NT2/D1 (cell line): ENCODE data around the gene DMRTC2.

Experiments
- DNase-seq: peaks from one replicate; pipeline ENCODE4 v3.0.0-alpha.2; 2011; ENCODE audit warnings: low read depth, low spot score
- H3K27me3 ChIP-seq: 2 replicates; pipeline ENCODE4 v1.6.0; 2011; ENCODE audit warnings: mild to moderate bottlenecking; ENCODE audit not compliant: insufficient read length, insufficient read depth
- H3K36me3 ChIP-seq: 2 replicates; pipeline ENCODE4 v1.6.1; 2011; ENCODE audit warnings: mild to moderate bottlenecking, low read length, mixed read lengths; ENCODE audit not compliant: insufficient read depth, insufficient read length
- H3K4me1 ChIP-seq: 2 replicates; pipeline ENCODE4 v1.5.1; 2011; ENCODE audit not compliant: insufficient read depth, insufficient read length
- H3K4me3 ChIP-seq: 2 replicates; pipeline ENCODE4 v1.5.1; 2011; ENCODE audit warnings: low read depth; ENCODE audit not compliant: insufficient read length
- H3K9ac ChIP-seq: 2 replicates; pipeline ENCODE4 v1.6.0; 2011; ENCODE audit warnings: low read depth; ENCODE audit not compliant: insufficient read length
- H3K9me3 ChIP-seq: 2 replicates; pipeline ENCODE4 v1.5.1; 2011; ENCODE audit warnings: mild to moderate bottlenecking, low read length; ENCODE audit not compliant: insufficient read depth
- SUZ12 ChIP-seq: IDR thresholded peaks from 2 replicates; pipeline ENCODE4 v1.6.1; 2011; ENCODE audit not compliant: insufficient read length, insufficient read depth; ENCODE audit errors: extremely low read depth
- YY1 ChIP-seq: IDR thresholded peaks from 2 replicates; pipeline ENCODE4 v1.6.1; 2011; ENCODE audit not compliant: insufficient read length, insufficient read depth
- ZNF274 ChIP-seq: IDR thresholded peaks from 2 replicates; pipeline ENCODE4 v1.6.1; 2011; ENCODE audit warnings: mild to moderate bottlenecking, low read depth, low read length

DMRTC2 gene

DNA sequence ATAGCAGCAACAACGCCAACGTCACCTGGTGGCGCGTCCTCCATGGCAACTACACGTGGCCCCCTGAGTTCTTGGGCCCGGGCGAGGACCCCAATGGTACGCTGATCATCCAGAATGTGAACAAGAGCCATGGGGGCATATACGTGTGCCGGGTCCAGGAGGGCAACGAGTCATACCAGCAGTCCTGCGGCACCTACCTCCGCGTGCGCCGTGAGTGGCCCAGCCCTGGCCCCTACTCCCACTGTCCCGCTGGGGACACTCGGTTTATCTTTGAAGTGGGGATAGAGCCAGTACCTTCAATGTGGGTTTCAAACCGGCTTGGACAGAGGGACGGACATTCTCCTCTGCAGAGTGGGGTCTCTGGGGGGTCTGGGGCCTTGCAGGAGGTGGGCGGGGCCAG, 34.2 kb downstream of the DMRTC2 start:
- Histone ChIP-seq H3K4me1 (peaks cover 8% of the 10 kb centered on the region), H3K9me3 (no peaks in the 10 kb centered on the region), H3K27me3 (peaks cover 26% of the 10 kb centered on the region), H3K36me3 (no peaks in the 10 kb centered on the region), H3K9ac (no peak overlapping the region), H3K4me3 (no peak overlapping the region)
- no peak for DNase-seq
- TF ChIP-seq ZNF274 (no peak), SUZ12 (no peak), YY1 (no peak)

DNA sequence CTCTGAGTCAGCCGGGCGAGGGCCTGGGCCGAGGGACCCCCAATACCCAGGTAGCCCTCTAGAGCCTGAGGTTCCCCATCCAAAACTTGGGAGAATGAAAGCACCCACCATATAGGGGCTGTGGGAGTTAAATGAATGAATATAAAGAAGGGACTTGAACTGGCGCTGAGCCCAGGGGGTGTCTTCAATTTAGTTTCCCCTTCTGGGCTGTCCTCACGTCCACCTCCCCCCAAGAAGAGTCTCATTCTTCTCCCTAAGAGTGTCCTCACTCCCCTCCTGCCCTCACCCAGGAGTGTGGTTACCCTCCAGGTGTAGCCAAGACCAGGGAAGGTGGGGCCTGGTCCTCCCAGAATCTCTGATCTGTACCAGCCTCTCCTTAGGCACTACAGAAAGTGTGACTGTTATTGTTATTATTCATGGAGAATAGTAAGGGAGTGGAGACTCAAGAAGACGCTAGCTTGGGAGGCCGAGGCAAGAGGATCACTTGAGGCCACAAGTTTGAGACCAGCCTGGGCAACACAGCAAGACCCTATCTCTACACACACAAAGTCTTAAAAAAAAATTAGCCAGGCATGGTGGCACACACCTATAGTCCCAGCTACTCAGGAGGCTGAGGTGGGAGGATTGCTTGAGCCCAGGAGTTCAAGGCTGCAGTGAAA, 35.0 kb downstream of the DMRTC2 start:
- Histone ChIP-seq H3K4me3 (no peak overlapping the region), H3K36me3 (no peaks in the 10 kb centered on the region), H3K9ac (no peak overlapping the region), H3K27me3 (peaks cover 26% of the 10 kb centered on the region), H3K9me3 (no peaks in the 10 kb centered on the region), H3K4me1 (peaks cover 8% of the 10 kb centered on the region)
- no peak for DNase-seq
- no peak for TF ChIP-seq SUZ12

DNA sequence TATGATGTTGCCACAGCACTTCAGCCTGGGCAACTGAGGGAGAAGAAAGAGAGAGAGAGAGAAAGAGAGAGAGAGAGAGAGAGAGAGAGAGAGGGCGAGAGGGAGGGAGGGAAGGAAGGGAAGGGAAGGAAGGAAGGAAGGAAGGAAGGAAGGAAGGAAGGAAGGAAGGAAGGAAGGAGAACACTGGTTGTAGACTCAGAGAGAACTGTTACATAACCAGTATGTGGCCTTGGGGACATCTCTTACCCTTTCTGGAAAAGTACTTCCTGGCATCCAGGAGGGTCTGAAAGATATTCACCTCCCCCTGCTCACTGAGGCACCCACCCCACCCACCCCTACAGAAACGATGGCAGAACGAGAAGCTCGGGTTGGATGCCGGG, 35.5 kb downstream of the DMRTC2 start:
- no peak overlapping the region for H3K9ac ChIP-seq
- no peaks in the 10 kb centered on the region for H3K36me3 ChIP-seq

GRCh38 chr19:41882568-41883462, 38.0 kb downstream of the DMRTC2 start, which contains the start of gene ARHGEF1:
Gene ARHGEF1, plus strand, starts transcription at chr19:41883184. Its CDS starts 4,899 bp downstream, at chr19:41888083.
- Histone ChIP-seq H3K36me3 (no peaks in the 10 kb centered on the region), H3K27me3 (peaks cover 26% of the 10 kb centered on the region), H3K9me3 (no peaks in the 10 kb centered on the region), H3K4me3 (peak within 1 kb of the TSS; percentile 65), H3K9ac (peak within 1 kb of the TSS; percentile 76), H3K4me1 (peaks cover 2% of the 10 kb centered on the region)
- DNase-seq: no peak
- TF ChIP-seq SUZ12 (no peak), YY1 (no peak), ZNF274 (no peak)

More for the DNA sequence above, 35.5 kb downstream of the DMRTC2 start:
- no peak for DNase-seq
- no peak for TF ChIP-seq YY1
- no peak for TF ChIP-seq SUZ12
- no peak for TF ChIP-seq ZNF274
- Histone ChIP-seq H3K4me1 (peaks cover 8% of the 10 kb centered on the region), H3K4me3 (no peak overlapping the region), H3K27me3 (peaks cover 26% of the 10 kb centered on the region), H3K9me3 (no peaks in the 10 kb centered on the region)

DNA sequence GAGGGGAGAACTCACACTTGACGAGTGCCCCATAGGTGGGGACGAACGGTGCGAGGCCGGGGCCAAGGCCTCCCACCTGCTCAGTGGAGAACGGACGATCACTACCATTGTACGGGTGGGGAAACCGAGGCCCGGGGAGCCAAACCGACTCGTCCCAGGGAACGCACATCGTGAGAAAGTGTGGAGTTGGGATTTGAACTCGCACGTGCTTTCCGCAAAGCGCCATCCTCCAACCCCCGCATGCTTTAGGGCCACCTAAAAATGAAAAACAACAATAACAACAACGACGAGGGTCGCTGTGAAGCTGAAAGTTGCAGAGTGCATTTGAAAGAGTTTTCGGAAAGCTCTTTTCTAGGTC, 38.6 kb downstream of the DMRTC2 start:
- Histone ChIP-seq H3K9ac (peak overlapping the region; percentile 74), H3K9me3 (no peaks in the 10 kb centered on the region), H3K4me1 (peaks cover 2% of the 10 kb centered on the region)

DNA sequence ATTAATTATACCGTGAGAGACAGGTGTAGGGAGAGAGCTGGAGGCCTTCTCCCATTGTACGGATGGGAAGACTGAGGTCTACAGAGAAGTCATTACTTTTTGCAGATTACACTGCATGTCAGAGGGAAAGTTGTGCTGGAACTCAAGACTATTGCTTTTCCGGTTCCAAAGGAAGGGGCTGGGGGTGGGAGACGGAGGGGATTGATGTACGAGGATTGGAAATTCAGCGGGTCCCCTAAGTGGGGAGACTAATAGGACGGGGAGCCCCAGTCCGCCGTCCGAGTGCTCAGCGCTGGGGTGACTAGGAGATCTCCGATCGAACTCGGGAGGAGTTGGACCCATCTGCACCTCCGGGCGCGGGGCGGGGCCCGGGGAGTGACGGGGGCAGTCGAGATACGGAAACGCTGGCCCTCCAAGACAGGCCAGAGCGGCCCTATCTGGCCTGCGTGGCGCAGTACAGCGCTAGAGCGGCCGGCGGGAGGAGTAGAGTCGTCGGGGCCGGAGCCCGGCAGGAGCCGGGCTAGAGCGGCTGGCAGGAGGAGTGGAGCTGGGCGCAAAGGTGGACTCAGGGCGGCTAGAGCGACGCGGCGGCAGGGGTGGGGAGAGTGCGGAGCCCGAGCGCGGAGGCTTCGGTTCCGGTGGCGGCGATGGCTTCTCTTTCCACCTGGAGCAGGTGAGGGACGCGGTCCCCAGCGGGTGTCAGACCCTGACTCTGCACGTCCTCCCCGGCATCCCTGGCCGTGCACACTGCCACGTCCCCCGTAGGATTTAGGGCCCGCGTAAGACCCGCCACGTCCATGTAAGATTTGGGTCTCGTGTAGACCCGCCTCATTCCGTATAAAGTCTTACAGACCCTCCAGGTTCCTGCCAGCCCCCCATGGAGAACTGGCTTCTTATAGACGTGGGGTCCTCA, 39.2 kb downstream of the DMRTC2 start:
- peak; percentile 79 for DNase-seq
- Histone ChIP-seq H3K36me3 (peaks cover 3% of the 10 kb centered on the region), H3K4me1 (peaks cover 2% of the 10 kb centered on the region), H3K27me3 (peaks cover 26% of the 10 kb centered on the region), H3K9ac (peak overlapping the region; percentile 91), H3K4me3 (peak overlapping the region; percentile 94), H3K9me3 (no peaks in the 10 kb centered on the region)
- TF ChIP-seq YY1 (no peak), ZNF274 (no peak), SUZ12 (no peak)

More for the DNA sequence above, 38.6 kb downstream of the DMRTC2 start:
- Histone ChIP-seq H3K27me3 (peaks cover 26% of the 10 kb centered on the region), H3K36me3 (no peaks in the 10 kb centered on the region), H3K4me3 (peak overlapping the region; percentile 65)
- TF ChIP-seq YY1: no peak
- no peak for TF ChIP-seq SUZ12
- TF ChIP-seq ZNF274: no peak
- no peak for DNase-seq
